K562 (cell line): Measurements from ENCODE around the gene ADAM8. TPM values are rescaled to one million over a fixed set of nuclear protein-coding genes. Genes with fewer than 3 reads are reported as not detected.

ENCODE experiments used
- ATAC-seq: fragments of 200-7000 bp; cut with Tn5 transposase; 3 replicates; pipeline ENCODE4 v1.9.1; 2020; ENCODE audit warnings: moderate library complexity
- BruUV-seq: library from RNA; stranded (reverse); fragments of 400-500 nt; replicated peaks from 2 replicates; lab custom pipeline; 2021; lab: Mats Ljungman, UMichigan
- CTCF ChIA-PET: fragments of 300-600 bp; formaldehyde crosslinking; extraction: SDS; loops from one replicate; lab custom pipeline; 2021; ENCODE audit warnings: low intra/inter-chr PET ratio; lab: Yijun Ruan, JAX
- POLR2A ChIA-PET: fragments of 300-600, 350-650 bp; sonication (Branson Sonifier 250); formaldehyde crosslinking; extraction: SDS; loops from one replicate; lab custom pipeline; 2021; ENCODE audit warnings: antibody characterized with exemption, inconsistent platforms; lab: Yijun Ruan, JAX
- DNase-seq, 4 experiments: peaks; one replicate each; pipeline versions ENCODE4 v3.0.0 to v3.0.0-alpha.2; 2011 to 2018; ENCODE audit warnings: low spot score in 3 of 4, mixed read lengths in 3 of 4; ENCODE audit errors: extremely low read depth in 1 of 4
- FAIRE-seq: peaks from 2 replicates; lab custom pipeline; 2011; peaks lifted over from hg19 to GRCh38; lab: Jason Lieb, UNC
- H2AFZ ChIP-seq: 2 replicates; pipeline ENCODE4 v1.6.0; 2011; ENCODE audit warnings: low read depth, low read length, control low read depth, inconsistent platforms
- H3K27ac ChIP-seq: fragments of 200-600 bp; 3 replicates; pipeline ENCODE4 v1.8.0; 2011; ENCODE audit warnings: low read depth, mild to moderate bottlenecking, control low read depth, inconsistent platforms, low read length, moderate library complexity, mixed read lengths; ENCODE audit errors: extremely low read depth
- H3K27me3 ChIP-seq, 2 experiments: fragments of 300-600 bp in 1 of 2; 2 replicates in 1 of 2; 3 replicates in 1 of 2; pipeline versions ENCODE4 v1.6.0 to v1.8.0; 2011; ENCODE audit warnings: inconsistent platforms in 2 of 2, low read length in 2 of 2, mild to moderate bottlenecking in 1 of 2, mixed read lengths in 1 of 2, moderate library complexity in 1 of 2; ENCODE audit not compliant: control insufficient read depth in 2 of 2, insufficient read depth in 2 of 2
- H3K36me3 ChIP-seq: fragments of 300-600 bp; 3 replicates; pipeline ENCODE4 v1.8.0; 2011; ENCODE audit warnings: mild to moderate bottlenecking, low read length, inconsistent platforms; ENCODE audit not compliant: control insufficient read depth, insufficient read depth
- H3K4me1 ChIP-seq, 2 experiments: fragments of 200-600 bp in 1 of 2; replicated peaks in 1 of 2; 2 replicates in 1 of 2; 3 replicates in 1 of 2; pipeline versions ENCODE4 v1.5.1 to v1.8.0; 2011; ENCODE audit warnings: inconsistent platforms in 2 of 2, low read length in 2 of 2, mild to moderate bottlenecking in 1 of 2, mixed read lengths in 1 of 2, moderate library complexity in 1 of 2; ENCODE audit not compliant: control insufficient read depth in 2 of 2, insufficient read depth in 2 of 2
- H3K4me2 ChIP-seq: 2 replicates; pipeline ENCODE4 v1.6.1; 2011; ENCODE audit warnings: low read length, control low read depth, inconsistent platforms, mixed read lengths; ENCODE audit not compliant: insufficient read depth
- H3K4me3 ChIP-seq: fragments of 200-600 bp; sonication (generic), shearing (Covaris generic); 2 replicates; pipeline ENCODE4 v1.5.1; 2016; ENCODE audit warnings: control low read depth, inconsistent platforms
- H3K79me2 ChIP-seq: fragments of 200-600 bp; 3 replicates; pipeline ENCODE4 v1.8.0; 2011; ENCODE audit warnings: low read length, inconsistent platforms; ENCODE audit not compliant: control insufficient read depth, insufficient read depth
- H3K9ac ChIP-seq, 2 experiments: 2 replicates each; pipeline versions ENCODE4 v1.6.0 to v1.6.1; 2011; ENCODE audit warnings: low read depth in 2 of 2, low read length in 2 of 2, control low read depth in 1 of 2, inconsistent platforms in 1 of 2, mild to moderate bottlenecking in 1 of 2, mixed read lengths in 1 of 2; ENCODE audit not compliant: insufficient read depth in 1 of 2
- H3K9me1 ChIP-seq: one replicate; pipeline ENCODE4 v1.6.0; 2011; ENCODE audit warnings: inconsistent platforms, mild to moderate bottlenecking, low read length, moderate library complexity; ENCODE audit not compliant: control insufficient read depth, insufficient read depth
- H3K9me3 ChIP-seq: replicated peaks from 2 replicates; pipeline ENCODE4 v1.5.1; 2011; ENCODE audit warnings: low read depth, low read length, inconsistent platforms; ENCODE audit not compliant: control insufficient read depth, insufficient read depth
- H4K20me1 ChIP-seq: replicated peaks from 2 replicates; pipeline ENCODE4 v1.6.1; 2011; ENCODE audit warnings: low read length, inconsistent platforms, mixed read lengths; ENCODE audit not compliant: control insufficient read depth, insufficient read depth
- CHAMP1 ChIP-seq: fragments of 450-650 bp; IDR thresholded peaks from 2 replicates; pipeline ENCODE4 v1.6.1; 2016; ENCODE audit warnings: mild to moderate bottlenecking
- CREB5 ChIP-seq: fragments of 250-450 bp; sonication (Bioruptor Pico); IDR thresholded peaks from 2 replicates; pipeline ENCODE4 v1.5.0; 2020; ENCODE audit warnings: mild to moderate bottlenecking
- CREBBP ChIP-seq: IDR thresholded peaks from one replicate; pipeline ENCODE4 v1.6.1; 2012; ENCODE audit warnings: low read depth, mild to moderate bottlenecking, control low read depth, inconsistent platforms, low read length
- CREM ChIP-seq: IDR thresholded peaks from 2 replicates; pipeline ENCODE4 v1.6.1; 2014; ENCODE audit warnings: antibody characterized with exemption, low read depth
- POLR2G ChIP-seq: fragments of 200-400 bp; formaldehyde crosslinking; IDR thresholded peaks from 2 replicates; pipeline ENCODE4 v1.6.1; 2017; ENCODE audit warnings: low read depth, mild to moderate bottlenecking, antibody characterized with exemption, low read length, moderate library complexity
- USF1 ChIP-seq: sonication (generic); formaldehyde crosslinking; IDR thresholded peaks from 2 replicates; pipeline ENCODE4 v1.9.0; 2022; ENCODE audit warnings: mild to moderate bottlenecking, missing genetic modification reagents
- ZNF584 ChIP-seq: fragments of 200-800 bp; sonication (Bioruptor generic); IDR thresholded peaks from 2 replicates; pipeline ENCODE4 v1.6.1; 2016; ENCODE audit warnings: low read depth, mild to moderate bottlenecking, missing genetic modification characterization, missing compliant biosample characterization
- ZNF76 ChIP-seq: fragments of 250-450 bp; sonication (Bioruptor Pico); IDR thresholded peaks from 2 replicates; pipeline ENCODE4 v1.4.0; 2020; ENCODE audit warnings: mild to moderate bottlenecking, moderate library complexity, borderline replicate concordance
- ZNF764 ChIP-seq: fragments of 250-450 bp; sonication (Bioruptor Pico); IDR thresholded peaks from 2 replicates; pipeline ENCODE4 v1.4.0; 2020; ENCODE audit warnings: low read depth, mild to moderate bottlenecking, moderate library complexity
- WGBS: fragments of 100-300 bp; shearing (Covaris generic); methylation state at CpG from one replicate; pipeline ENCODE4 v1.1.6; 2016; ENCODE audit warnings: low coverage, mixed read lengths; ENCODE audit not compliant: insufficient coverage; ENCODE audit errors: missing lambda C conversion rate; 5-methylcytosine and 5-hydroxymethylcytosine counted together
- in situ Hi-C: fragments of 300-500 bp; cut with MboI; formaldehyde crosslinking; loops from 4 replicates; pipeline ENCODE4 v1.15.0; 2018; ENCODE audit warnings: inconsistent platforms, mixed read lengths
- intact Hi-C: fragments of 100-400 bp; cut with micrococcal nuclease; formaldehyde crosslinking; loops from 2 replicates; pipeline ENCODE4 v1.14.2; 2022
- polyA plus RNA-seq, 8 experiments: library from polyadenylated mRNA; depleted of rRNA in 4 of 8; stranded (reverse) in 5 of 8; unstranded in 3 of 8; fragments of >200 nt; fragmentation: Nextera tagmentation in 2 of 8; fragmentation: Illumina TruSeq in 1 of 8; extraction: Ambion mirVana in 2 of 8; extraction: Trizol in 1 of 8; gene quantifications; 2 replicates each; pipeline versions ENCODE4 v1.2.1 to v1.2.3, GENCODE V29; 2011 to 2014; ENCODE audit warnings: inconsistent platforms in 1 of 8, missing spikeins in 1 of 8
- total RNA-seq, 7 experiments: library from RNA; depleted of rRNA in 6 of 7; stranded (reverse); fragments of >200 nt in 6 of 7; fragmentation: Illumina TruSeq in 2 of 7; extraction: Trizol in 2 of 7; gene quantifications; 2 replicates each; pipeline versions ENCODE4 v1.2.1 to v1.2.3, GENCODE V29; 2011 to 2021; ENCODE audit warnings: low replicate concordance in 1 of 7

Gene ADAM8
- total and polyA plus RNA-seq, 9 of the 15 experiments (the other 6 are each of a cell fraction or from before 2014, with no cell fraction given) = 0.07 to 7.0 (median 1.1) TPM

- peaks cover 24 to 42% of the 10 kb centered on the region in 2 experiments for H3K4me1 ChIP-seq
- no TSS peak for BruUV-seq
- no peak overlapping the region for H3K9ac ChIP-seq
- H4K20me1 ChIP-seq = no peaks in the 10 kb centered on the region
- H3K27ac ChIP-seq = no peak overlapping the region
- no peak overlapping the region for H3K4me2 ChIP-seq
- CTCF ChIA-PET = no interaction called here
- no peak overlapping the region for H3K4me3 ChIP-seq
- FAIRE-seq (no peak), ATAC-seq (no peak), DNase-seq (no peak)
- no peaks in the 10 kb centered on the region for H3K9me3 ChIP-seq
- peak; percentile 20; the same call in 1 of the 2 replicates for TF ChIP-seq POLR2G
- TF ChIP-seq ZNF584 (CRISPR knock-in tag) = no peak
- TF ChIP-seq ZNF764 = no peak
- H3K36me3 ChIP-seq = peaks cover 57% of the 10 kb centered on the region; the same call in 2 of the 3 replicates
- in situ Hi-C loops = no loop called here
- H2AFZ ChIP-seq = no peak overlapping the region
- H3K27me3 ChIP-seq = no peaks in the 10 kb centered on the region
- intact Hi-C loops = no loop called here
- H3K9me1 ChIP-seq = peaks cover 3% of the 10 kb centered on the region
- 85% methylated on average over 17 of the region's 38 CpGs for WGBS
- no peaks in the 10 kb centered on the region for H3K79me2 ChIP-seq
- POLR2A ChIA-PET = no interaction called here
Observed at GRCh38 chr10:133281628-133282372, 5.1 kb upstream of the ADAM8 start.

- intact Hi-C loops (no loop called here), in situ Hi-C loops (no loop called here)
- no TSS peak for BruUV-seq
- DNase-seq (no peak), ATAC-seq (no peak), FAIRE-seq (no peak)
- no peaks in the 10 kb centered on the region for H3K9me3 ChIP-seq
- H3K9me1 ChIP-seq = peaks cover 3% of the 10 kb centered on the region
- H3K79me2 ChIP-seq = no peaks in the 10 kb centered on the region
- peaks cover 49% of the 10 kb centered on the region; the same call in 2 of the 3 replicates for H3K36me3 ChIP-seq
- H3K27ac ChIP-seq = no peak overlapping the region
- no peak overlapping the region for H2AFZ ChIP-seq
- peaks cover 30 to 49% of the 10 kb centered on the region in 2 experiments for H3K4me1 ChIP-seq
- no peak overlapping the region for H3K9ac ChIP-seq
- CTCF ChIA-PET = no interaction called here
- H3K4me3 ChIP-seq = no peak overlapping the region
- H3K4me2 ChIP-seq = no peak overlapping the region
- H3K27me3 ChIP-seq = no peaks in the 10 kb centered on the region
- 87% methylated on average over 4 of the region's 15 CpGs for WGBS
- H4K20me1 ChIP-seq = no peaks in the 10 kb centered on the region
- POLR2A ChIA-PET = interaction anchor here (0.6 to 1.4 kb wide), 2 partner anchors 8 to 25 kb away, joined by 4 read pairs; no protein-coding TSS in a partner anchor
- TF ChIP-seq ZNF76 (CRISPR knock-in tag) = no peak
- TF ChIP-seq CREB5 = no peak
- no peak for TF ChIP-seq CREM
- TF ChIP-seq USF1 (CRISPR knock-in tag) = no peak
- no peak for TF ChIP-seq CREBBP
- TF ChIP-seq CHAMP1 = no peak
Observed at GRCh38 chr10:133281084-133281483, 4.4 kb upstream of the ADAM8 start.
